C4-2B (cell line): ENCODE results near the gene ANKZF1.
"Not testable (repeated sequence)": the region's sequence is repeated elsewhere in the genome, so short reads cannot be mapped to it uniquely, and the experiment has no call there.

ENCODE experiments used
- ZFX ChIP-seq: fragments of 450-650 bp; IDR thresholded peaks from 2 replicates; pipeline ENCODE4 v1.6.1; 2017
- TF ChIP-seq, protein P1 (sequence below): fragments of 450-650 bp; conservative IDR thresholded peaks from 2 replicates; pipeline ENCODE4 v1.5.1; 2017; ENCODE audit warnings: mild to moderate bottlenecking

DNA sequence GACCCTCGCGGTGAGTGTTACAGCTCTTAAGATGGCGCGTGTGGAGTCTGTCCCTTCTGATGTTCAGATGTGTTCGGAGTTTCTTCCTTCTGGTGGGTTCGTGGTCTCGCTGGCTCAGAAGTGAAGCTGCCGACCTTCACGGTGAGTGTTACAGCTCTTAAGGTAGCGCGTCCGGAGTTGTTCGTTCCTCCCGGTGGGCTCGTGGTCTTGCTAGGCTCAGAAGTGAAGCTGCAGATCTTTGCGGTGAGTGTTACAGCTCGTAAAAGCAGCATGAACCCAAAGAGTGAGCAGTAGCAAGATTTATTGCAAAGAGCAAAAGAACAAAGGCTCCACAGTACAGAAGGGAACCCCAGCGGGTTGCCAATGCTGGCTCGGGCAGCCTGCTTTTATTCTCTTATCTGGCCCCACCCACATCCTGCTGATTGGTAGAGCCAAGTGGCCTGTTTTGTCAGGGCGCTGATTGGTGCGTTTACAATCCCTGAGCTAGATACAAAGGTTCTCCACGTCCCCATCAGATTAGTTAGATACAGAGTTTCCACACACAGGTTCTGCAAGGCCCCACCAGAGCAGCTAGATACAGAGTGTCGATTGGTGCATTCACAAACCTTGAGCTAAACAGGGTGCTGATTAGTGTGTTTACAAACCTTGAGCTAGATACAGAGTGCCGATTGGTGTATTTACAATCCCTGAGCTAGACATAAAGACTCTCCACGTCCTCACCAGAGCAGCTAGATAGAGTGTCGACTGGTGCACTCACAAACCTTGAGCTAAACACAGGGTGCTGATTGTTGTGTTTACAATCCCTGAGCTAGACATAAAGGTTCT is 28.9 kb upstream of the ANKZF1 start:
- TF ChIP-seq, protein P1, sequence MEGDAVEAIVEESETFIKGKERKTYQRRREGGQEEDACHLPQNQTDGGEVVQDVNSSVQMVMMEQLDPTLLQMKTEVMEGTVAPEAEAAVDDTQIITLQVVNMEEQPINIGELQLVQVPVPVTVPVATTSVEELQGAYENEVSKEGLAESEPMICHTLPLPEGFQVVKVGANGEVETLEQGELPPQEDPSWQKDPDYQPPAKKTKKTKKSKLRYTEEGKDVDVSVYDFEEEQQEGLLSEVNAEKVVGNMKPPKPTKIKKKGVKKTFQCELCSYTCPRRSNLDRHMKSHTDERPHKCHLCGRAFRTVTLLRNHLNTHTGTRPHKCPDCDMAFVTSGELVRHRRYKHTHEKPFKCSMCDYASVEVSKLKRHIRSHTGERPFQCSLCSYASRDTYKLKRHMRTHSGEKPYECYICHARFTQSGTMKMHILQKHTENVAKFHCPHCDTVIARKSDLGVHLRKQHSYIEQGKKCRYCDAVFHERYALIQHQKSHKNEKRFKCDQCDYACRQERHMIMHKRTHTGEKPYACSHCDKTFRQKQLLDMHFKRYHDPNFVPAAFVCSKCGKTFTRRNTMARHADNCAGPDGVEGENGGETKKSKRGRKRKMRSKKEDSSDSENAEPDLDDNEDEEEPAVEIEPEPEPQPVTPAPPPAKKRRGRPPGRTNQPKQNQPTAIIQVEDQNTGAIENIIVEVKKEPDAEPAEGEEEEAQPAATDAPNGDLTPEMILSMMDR: not testable (repeated sequence)
- TF ChIP-seq ZFX: not testable (repeated sequence)
